HEK293 (cell line): Measurements from ENCODE around the gene C11orf71.

Experiments
- CTCF ChIA-PET: fragments of 350-600 bp; formaldehyde crosslinking; extraction: SDS; loops from one replicate; lab custom pipeline; 2021; ENCODE audit warnings: antibody characterized with exemption; lab: Yijun Ruan, JAX
- POLR2A ChIA-PET: fragments of 300-600 bp; formaldehyde crosslinking; extraction: SDS; loops from one replicate; lab custom pipeline; 2020; ENCODE audit warnings: antibody characterized with exemption, inconsistent platforms; lab: Yijun Ruan, JAX
- H3K27ac ChIP-seq: fragments of 200-500 bp; sonication (Bioruptor generic); 2 replicates; pipeline ENCODE4 v1.5.1; 2014; ENCODE audit warnings: low read depth, low read length, control low read depth, inconsistent platforms; ENCODE audit errors: extremely low read depth
- H3K36me3 ChIP-seq, 2 experiments: fragments of 200-500 bp in 1 of 2; sonication (Bioruptor generic) in 1 of 2; 1 replicate in 1 of 2; 2 replicates in 1 of 2; pipeline ENCODE4 v1.5.1; 2014 to 2017; ENCODE audit warnings: inconsistent platforms in 2 of 2, low read length in 2 of 2; ENCODE audit not compliant: control insufficient read depth in 2 of 2, insufficient read depth in 1 of 2
- H3K4me1 ChIP-seq: fragments of 200-500 bp; sonication (Bioruptor generic); 2 replicates; pipeline ENCODE4 v1.5.1; 2014; ENCODE audit warnings: mild to moderate bottlenecking, low read length, inconsistent platforms; ENCODE audit not compliant: control insufficient read depth, insufficient read depth
- H3K4me3 ChIP-seq: 2 replicates; pipeline ENCODE4 v1.5.1; 2011; ENCODE audit warnings: low read depth, mild to moderate bottlenecking, control low read depth, low read length, moderate library complexity
- H3K9me3 ChIP-seq: fragments of 200-500 bp; sonication (Bioruptor generic); 2 replicates; pipeline ENCODE4 v1.5.1; 2014; ENCODE audit warnings: low read depth, low read length, inconsistent platforms; ENCODE audit not compliant: control insufficient read depth, insufficient read depth
- ATF2 ChIP-seq: fragments of 450-650 bp; formaldehyde crosslinking; IDR thresholded peaks from 2 replicates; pipeline ENCODE4 v1.5.1; 2016; ENCODE audit warnings: missing biosample characterization, missing genetic modification characterization, low read depth
- BCL6B ChIP-seq: fragments of 450-650 bp; formaldehyde crosslinking; IDR thresholded peaks from 2 replicates; pipeline ENCODE4 v1.5.1; 2017; ENCODE audit warnings: missing biosample characterization, missing genetic modification characterization
- ELK4 ChIP-seq: IDR thresholded peaks from 2 replicates; pipeline ENCODE4 v1.6.1; 2011; ENCODE audit warnings: mild to moderate bottlenecking, low read depth, low read length, borderline replicate concordance
- GLI4 ChIP-seq: fragments of 450-650 bp; formaldehyde crosslinking; IDR thresholded peaks from 2 replicates; pipeline ENCODE4 v1.5.1; 2016; ENCODE audit warnings: missing biosample characterization, missing genetic modification characterization
- MEIS1 ChIP-seq: sonication (generic); formaldehyde crosslinking; IDR thresholded peaks from 2 replicates; pipeline ENCODE4 v1.8.1; 2022; ENCODE audit warnings: missing genetic modification reagents, mild to moderate bottlenecking, borderline replicate concordance
- PBX3 ChIP-seq: sonication (generic); formaldehyde crosslinking; IDR thresholded peaks from 2 replicates; pipeline ENCODE4 v1.8.1; 2022; ENCODE audit warnings: mild to moderate bottlenecking, moderate library complexity, missing genetic modification reagents
- TCF7L2 ChIP-seq: IDR thresholded peaks from 2 replicates; pipeline ENCODE4 v1.6.1; 2011; ENCODE audit warnings: low read depth, mild to moderate bottlenecking, inconsistent platforms, low read length, moderate library complexity, borderline replicate concordance
- TSHZ1 ChIP-seq: fragments of 450-650 bp; formaldehyde crosslinking; IDR thresholded peaks from 2 replicates; pipeline ENCODE4 v1.5.1; 2016; ENCODE audit warnings: missing biosample characterization, missing genetic modification characterization, borderline replicate concordance
- ZBTB7A ChIP-seq: fragments of 450-650 bp; formaldehyde crosslinking; IDR thresholded peaks from 2 replicates; pipeline ENCODE4 v1.5.1; 2016; ENCODE audit warnings: low read depth, missing biosample characterization, missing genetic modification characterization
- ZFP69B ChIP-seq: fragments of 450-650 bp; formaldehyde crosslinking; IDR thresholded peaks from 2 replicates; pipeline ENCODE4 v1.5.1; 2016; ENCODE audit warnings: missing biosample characterization, missing genetic modification characterization
- ZNF10 ChIP-seq: fragments of 450-650 bp; formaldehyde crosslinking; IDR thresholded peaks from 2 replicates; pipeline ENCODE4 v1.5.1; 2017; ENCODE audit warnings: missing biosample characterization, missing genetic modification characterization
- ZNF16 ChIP-seq: fragments of 450-650 bp; formaldehyde crosslinking; IDR thresholded peaks from 2 replicates; pipeline ENCODE4 v1.5.1; 2016; ENCODE audit warnings: low read depth, missing biosample characterization, missing genetic modification characterization
- ZNF2 ChIP-seq: fragments of 450-650 bp; formaldehyde crosslinking; IDR thresholded peaks from 2 replicates; pipeline ENCODE4 v1.5.1; 2016; ENCODE audit warnings: missing biosample characterization, missing genetic modification characterization
- ZNF341 ChIP-seq: fragments of 450-650 bp; formaldehyde crosslinking; IDR thresholded peaks from 2 replicates; pipeline ENCODE4; 2016; ENCODE audit warnings: low read depth, missing biosample characterization, missing genetic modification characterization
- ZNF426 ChIP-seq: fragments of 450-650 bp; formaldehyde crosslinking; IDR thresholded peaks from 2 replicates; pipeline ENCODE4 v1.5.1; 2017; ENCODE audit warnings: missing biosample characterization, missing genetic modification characterization, mild to moderate bottlenecking, inconsistent platforms, moderate library complexity
- ZNF518A ChIP-seq: fragments of 450-650 bp; formaldehyde crosslinking; conservative IDR thresholded peaks from 2 replicates; pipeline ENCODE4 v1.5.1; 2016; ENCODE audit warnings: low read depth, missing biosample characterization, missing genetic modification characterization
- ZNF555 ChIP-seq: fragments of 450-650 bp; formaldehyde crosslinking; conservative IDR thresholded peaks from 2 replicates; pipeline ENCODE4 v1.5.1; 2017; ENCODE audit warnings: missing biosample characterization, mild to moderate bottlenecking, missing genetic modification characterization, inconsistent platforms
- ZNF596 ChIP-seq: fragments of 450-650 bp; IDR thresholded peaks from 2 replicates; pipeline ENCODE4 v1.5.0; 2018; ENCODE audit warnings: missing biosample characterization, mild to moderate bottlenecking, missing genetic modification characterization, moderate library complexity
- ZNF600 ChIP-seq: fragments of 450-650 bp; formaldehyde crosslinking; IDR thresholded peaks from 2 replicates; pipeline ENCODE4 v1.5.1; 2016; ENCODE audit warnings: missing biosample characterization, missing genetic modification characterization
- ZNF624 ChIP-seq: fragments of 450-650 bp; formaldehyde crosslinking; IDR thresholded peaks from 2 replicates; pipeline ENCODE4 v1.5.1; 2017; ENCODE audit warnings: missing biosample characterization, missing genetic modification characterization
- ZNF837 ChIP-seq: fragments of 450-650 bp; formaldehyde crosslinking; IDR thresholded peaks from 2 replicates; pipeline ENCODE4 v1.5.1; 2016; ENCODE audit warnings: missing biosample characterization, missing genetic modification characterization

Gene C11orf71

GRCh38 chr11:114353443-114353842, 46.9 kb downstream of the C11orf71 start:
- no peak overlapping the region for H3K27ac ChIP-seq
- POLR2A ChIA-PET: interaction anchor here (0.6 kb wide), 1 partner anchor 479 kb away, joined by 3 read pairs; no protein-coding TSS in a partner anchor
- H3K36me3 ChIP-seq: no peaks in the 10 kb centered on the region
- H3K4me1 ChIP-seq: no peaks in the 10 kb centered on the region
- H3K9me3 ChIP-seq: no peaks in the 10 kb centered on the region
- H3K4me3 ChIP-seq: no peak overlapping the region
- CTCF ChIA-PET: interaction anchor here (1.1 to 1.2 kb wide), 2 partner anchors 42 to 86 kb away, joined by 3 to 8 read pairs; partner anchors contain the start of gene REXO2
- TF ChIP-seq ZBTB7A (tag by site-specific recombination) (no peak), ZNF596 (tag by site-specific recombination) (no peak), ZNF2 (no peak)

GRCh38 chr11:114350022-114350421, 50.3 kb downstream of the C11orf71 start:
- Histone ChIP-seq H3K27ac (no peak overlapping the region), H3K36me3 (no peaks in the 10 kb centered on the region), H3K4me3 (no peak overlapping the region), H3K9me3 (no peaks in the 10 kb centered on the region), H3K4me1 (no peaks in the 10 kb centered on the region)
- CTCF ChIA-PET: no interaction called here
- POLR2A ChIA-PET: interaction anchor here (0.6 kb wide), 1 partner anchor 26 kb away, joined by 3 read pairs; no protein-coding TSS in a partner anchor
- TF ChIP-seq PBX3: no peak
- TF ChIP-seq GLI4 (tag by site-specific recombination): no peak
- TF ChIP-seq ELK4: no peak
- TF ChIP-seq ZNF341: no peak
- no peak for TF ChIP-seq ZNF837 (tag by site-specific recombination)
- no peak for TF ChIP-seq ZNF426 (tag by site-specific recombination)
- no peak for TF ChIP-seq TCF7L2
- no peak for TF ChIP-seq ZNF624 (tag by site-specific recombination)
- no peak for TF ChIP-seq ZNF518A (tag by site-specific recombination)
- TF ChIP-seq ZNF16 (tag by site-specific recombination): no peak
- TF ChIP-seq BCL6B (tag by site-specific recombination): no peak
- no peak for TF ChIP-seq MEIS1 (CRISPR knock-in tag)
- TF ChIP-seq ZFP69B (tag by site-specific recombination): no peak
- no peak for TF ChIP-seq ZNF10 (tag by site-specific recombination)
- no peak for TF ChIP-seq ZNF600
- TF ChIP-seq ATF2 (tag by site-specific recombination): no peak
- no peak for TF ChIP-seq TSHZ1 (tag by site-specific recombination)
- TF ChIP-seq ZNF555 (tag by site-specific recombination): no peak
